ENCODE results near the gene MLLT6.
A peak's percentile ranks its signal among the peaks of the same experiment; 100 is the strongest.

The MLLT6 gene

DNA sequence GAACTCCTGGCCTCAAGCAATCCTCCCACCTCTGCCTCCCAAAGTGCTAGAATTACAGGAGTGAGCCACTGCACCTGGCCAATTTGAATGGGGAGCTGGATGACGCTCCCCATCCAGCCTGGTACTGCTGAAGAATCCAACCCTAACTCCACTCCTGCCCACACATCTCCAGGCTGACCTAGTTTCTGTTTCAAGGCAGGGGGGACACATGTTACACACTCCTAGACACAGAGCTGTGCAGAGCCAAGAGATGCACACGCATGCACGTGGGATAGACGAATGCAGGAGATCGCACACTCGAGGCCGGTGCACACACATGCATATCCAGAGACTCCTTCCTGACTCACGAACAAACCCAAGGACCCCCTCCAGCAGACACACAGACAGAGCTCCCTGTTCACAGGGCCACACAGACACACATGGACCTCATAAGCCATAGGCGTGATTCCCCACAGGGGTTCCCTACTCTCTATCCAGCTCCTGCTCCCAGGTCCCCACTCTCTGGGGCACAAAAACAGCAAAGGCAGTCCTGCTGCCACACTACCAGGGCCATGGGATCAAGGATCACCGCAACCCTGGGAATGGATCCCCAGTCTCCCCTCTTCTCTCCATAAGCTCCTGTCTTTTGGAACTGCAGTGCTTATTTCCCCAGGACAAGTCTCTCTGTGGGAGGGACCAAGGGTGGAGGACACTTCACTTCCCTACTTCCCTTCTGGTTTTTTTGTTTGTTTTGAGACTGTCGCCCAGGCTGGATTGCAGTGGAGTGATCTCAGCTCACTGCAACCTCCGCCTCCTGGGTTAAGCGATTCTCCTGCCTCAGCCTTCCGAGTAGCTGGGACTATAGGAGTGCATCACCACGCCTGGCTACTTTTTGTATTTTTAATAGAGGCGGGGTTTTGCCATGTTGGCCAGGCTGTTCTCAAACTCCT, 44.7 kb upstream of the MLLT6 start:
- DNase-seq (ENCODE audit: insufficient read length, low spot score) (no peak), FAIRE-seq (no peak)
- TF ChIP-seq, protein P1, sequence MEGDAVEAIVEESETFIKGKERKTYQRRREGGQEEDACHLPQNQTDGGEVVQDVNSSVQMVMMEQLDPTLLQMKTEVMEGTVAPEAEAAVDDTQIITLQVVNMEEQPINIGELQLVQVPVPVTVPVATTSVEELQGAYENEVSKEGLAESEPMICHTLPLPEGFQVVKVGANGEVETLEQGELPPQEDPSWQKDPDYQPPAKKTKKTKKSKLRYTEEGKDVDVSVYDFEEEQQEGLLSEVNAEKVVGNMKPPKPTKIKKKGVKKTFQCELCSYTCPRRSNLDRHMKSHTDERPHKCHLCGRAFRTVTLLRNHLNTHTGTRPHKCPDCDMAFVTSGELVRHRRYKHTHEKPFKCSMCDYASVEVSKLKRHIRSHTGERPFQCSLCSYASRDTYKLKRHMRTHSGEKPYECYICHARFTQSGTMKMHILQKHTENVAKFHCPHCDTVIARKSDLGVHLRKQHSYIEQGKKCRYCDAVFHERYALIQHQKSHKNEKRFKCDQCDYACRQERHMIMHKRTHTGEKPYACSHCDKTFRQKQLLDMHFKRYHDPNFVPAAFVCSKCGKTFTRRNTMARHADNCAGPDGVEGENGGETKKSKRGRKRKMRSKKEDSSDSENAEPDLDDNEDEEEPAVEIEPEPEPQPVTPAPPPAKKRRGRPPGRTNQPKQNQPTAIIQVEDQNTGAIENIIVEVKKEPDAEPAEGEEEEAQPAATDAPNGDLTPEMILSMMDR (IDR thresholded peaks at IDR 0.05; ENCODE audit: insufficient read depth, missing control alignments) = no peak

DNA sequence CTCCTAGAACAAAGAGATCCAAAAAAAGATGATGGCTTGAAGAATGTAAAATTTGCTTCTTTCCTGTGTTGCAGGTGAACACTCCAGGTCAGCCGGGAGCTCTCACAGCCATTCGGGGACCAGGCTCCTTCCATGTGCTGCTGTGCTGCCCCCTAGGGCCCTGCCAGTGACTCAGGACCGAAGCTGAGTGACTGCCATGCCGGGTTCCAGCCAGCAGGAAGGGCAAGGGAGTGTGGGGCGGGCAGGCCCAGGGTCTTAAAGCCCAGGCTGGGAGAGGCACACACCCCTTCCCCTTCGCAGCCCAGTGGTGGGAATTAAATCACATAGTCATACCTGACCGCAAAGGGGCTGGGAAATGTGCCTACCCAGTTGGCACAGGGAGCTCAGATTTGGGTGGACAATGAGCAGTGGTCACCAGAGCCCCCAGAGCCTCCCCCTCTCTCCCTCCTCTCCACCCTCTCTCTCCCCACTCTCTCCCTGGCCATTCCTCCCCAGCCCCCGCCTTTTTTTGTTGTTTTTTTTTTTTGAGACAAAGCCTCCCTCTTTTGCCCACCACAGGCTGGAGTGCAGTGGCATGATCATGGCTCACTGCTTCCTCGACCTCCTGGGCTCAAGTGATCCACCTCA, 41.8 kb upstream of the MLLT6 start:
- DNase-seq (ENCODE audit: insufficient read length, low spot score) (peak; percentile 83), FAIRE-seq (no peak)
- TF ChIP-seq, protein P1 (IDR thresholded peaks at IDR 0.05; ENCODE audit: insufficient read depth, missing control alignments) = peak; percentile 85

DNA sequence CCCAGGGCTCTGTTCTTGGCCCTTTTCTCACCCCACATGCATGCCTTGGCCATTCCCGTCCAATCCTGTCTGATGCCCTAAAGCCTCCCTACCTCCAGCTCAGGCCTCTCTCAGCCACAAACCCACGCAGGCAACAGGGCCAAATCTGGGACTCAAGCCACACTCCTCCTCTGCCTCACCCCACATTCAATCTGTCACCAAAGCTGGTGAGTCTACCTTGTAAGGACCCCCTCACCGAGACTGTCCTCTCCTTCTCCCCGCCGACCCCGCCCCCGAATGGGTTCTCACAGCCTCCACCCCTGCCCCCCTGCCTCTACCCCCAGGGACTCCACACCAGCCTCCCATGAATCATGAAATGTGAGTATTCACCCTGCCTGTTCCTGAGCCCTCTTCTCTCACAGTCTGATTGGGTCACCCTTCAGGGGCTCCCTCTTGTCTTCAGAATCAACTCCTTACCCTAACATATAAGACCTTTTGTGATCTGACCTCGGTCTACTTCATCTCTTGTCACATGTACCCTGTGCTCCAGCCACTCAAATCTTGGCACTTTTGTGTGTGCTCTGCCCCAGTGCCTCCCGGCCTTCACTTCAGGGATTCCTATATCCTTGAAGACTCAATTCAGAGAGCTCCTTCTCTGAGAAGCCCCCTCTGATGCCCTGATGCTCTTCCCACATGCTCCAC, 41.0 kb upstream of the MLLT6 start:
- TF ChIP-seq, protein P1 (IDR thresholded peaks at IDR 0.05; ENCODE audit: insufficient read depth, missing control alignments) = no peak

DNA sequence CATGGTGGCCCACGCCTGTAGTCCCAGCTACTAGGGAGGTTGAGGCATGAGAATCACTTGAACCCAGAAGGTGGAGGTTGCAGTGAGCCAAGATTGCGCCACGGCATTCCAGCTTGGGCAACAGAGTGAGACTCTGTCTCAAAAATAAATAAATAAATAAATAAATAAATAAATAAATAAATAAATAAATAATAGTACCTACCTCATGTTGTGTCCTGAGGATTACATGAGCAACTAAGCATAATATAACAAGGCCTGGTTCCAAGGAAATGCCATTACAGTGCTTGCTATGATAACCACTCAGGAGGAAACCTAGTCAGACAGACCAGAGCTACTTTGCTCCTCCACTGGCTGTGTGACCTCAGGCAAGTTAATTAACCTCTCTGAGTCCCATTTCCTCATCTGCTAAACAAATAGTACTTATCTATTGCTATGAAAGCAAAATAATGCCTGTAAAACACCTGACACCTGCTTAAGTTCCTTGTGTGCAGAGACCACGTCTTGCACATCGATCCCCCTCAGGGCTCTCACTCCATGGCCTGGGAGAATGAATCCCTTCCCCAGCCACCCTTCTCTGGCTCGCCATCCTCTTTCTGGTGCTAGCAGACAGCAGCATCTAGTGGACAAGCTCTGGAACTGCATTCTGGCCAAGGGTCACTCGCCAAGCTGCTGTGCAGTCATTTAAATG, 37.8 kb upstream of the MLLT6 start:
- FAIRE-seq (no peak), DNase-seq (ENCODE audit: insufficient read length, low spot score) (peak; percentile 79)
- TF ChIP-seq, protein P1 (IDR thresholded peaks at IDR 0.05; ENCODE audit: insufficient read depth, missing control alignments) = peak; percentile 100

More for the DNA sequence above, 41.0 kb upstream of the MLLT6 start:
- DNase-seq (ENCODE audit: insufficient read length, low spot score) (no peak), FAIRE-seq (no peak)

DNA sequence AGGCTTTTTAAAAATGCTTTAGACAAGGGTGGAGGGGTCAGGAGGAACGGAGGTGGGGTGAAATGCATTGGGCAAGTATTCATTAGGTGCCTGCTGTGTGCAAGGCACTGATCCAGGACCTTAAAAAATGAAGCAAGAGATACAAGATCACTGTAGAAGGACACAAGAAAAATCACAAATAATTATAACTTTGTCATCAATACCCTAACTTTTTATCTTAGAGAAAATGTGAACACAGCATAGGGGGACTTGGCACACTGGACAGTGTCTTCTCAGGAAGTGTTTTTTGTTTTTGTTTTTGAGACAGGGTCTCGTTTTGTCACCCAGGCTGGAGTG, 37.3 kb upstream of the MLLT6 start:
- TF ChIP-seq, protein P1 (IDR thresholded peaks at IDR 0.05; ENCODE audit: insufficient read depth, missing control alignments) = no peak
- FAIRE-seq = no peak
- no peak for DNase-seq (ENCODE audit: insufficient read length, low spot score)

DNA sequence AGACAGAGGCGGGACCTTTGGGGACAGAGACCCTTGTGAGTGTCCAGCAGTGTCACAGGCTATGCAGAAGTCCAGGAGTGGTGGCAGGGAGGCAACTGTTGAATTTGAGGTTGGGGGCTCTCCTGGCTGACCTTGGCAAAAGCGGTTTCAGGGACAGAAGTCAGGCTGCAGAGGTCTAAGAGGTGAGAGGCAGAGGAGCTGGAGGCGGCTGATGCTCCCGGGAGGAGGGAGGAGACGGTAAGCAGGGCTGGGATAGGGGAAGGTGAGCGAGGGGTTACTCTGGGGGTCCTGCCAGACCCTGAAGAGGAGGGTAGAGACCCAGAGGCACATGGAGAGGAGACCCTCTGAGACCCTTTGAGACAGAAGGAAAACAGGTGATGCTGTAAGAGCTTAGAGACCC, 35.6 kb upstream of the MLLT6 start:
- TF ChIP-seq, protein P1 (IDR thresholded peaks at IDR 0.05; ENCODE audit: insufficient read depth, missing control alignments) = no peak
- FAIRE-seq (no peak), DNase-seq (ENCODE audit: insufficient read length, low spot score) (no peak)
